Measurements from ENCODE around the gene MAPK7. TPM values are rescaled to one million over a fixed set of nuclear protein-coding genes. Genes with fewer than 3 reads are reported as not detected.

The MAPK7 gene
- total RNA-seq, 1 experiment from 2014 or later, result 14.5 TPM

DNA sequence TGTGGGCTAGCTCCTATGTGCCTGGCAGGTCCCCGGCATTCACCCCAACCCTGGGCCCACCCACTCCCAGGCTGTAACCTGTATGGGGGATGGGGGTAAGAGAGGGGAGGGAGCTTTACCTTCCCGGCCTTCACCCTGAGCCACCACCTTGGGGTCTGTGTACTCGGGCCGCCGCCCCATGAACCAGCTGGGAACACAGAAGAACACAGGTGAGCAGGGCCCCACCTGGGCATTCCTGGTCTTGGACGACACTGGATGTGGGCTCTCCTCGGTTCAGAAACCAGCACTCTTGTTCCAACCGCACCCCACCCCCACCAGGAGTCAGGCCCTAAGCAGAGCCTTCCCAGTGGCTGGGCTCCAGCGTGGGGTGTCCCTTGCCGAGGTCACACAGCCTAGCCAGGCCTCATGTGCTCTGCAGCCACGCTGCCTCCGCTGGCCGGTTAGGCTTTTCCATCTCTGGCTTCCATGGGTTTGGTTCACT is 34.6 kb upstream of the MAPK7 start:
- BruUV-seq (replicated peaks), result no TSS peak

GRCh38 chr17:19344311-19345066 is 33.8 kb upstream of the MAPK7 start:
- Mint-ChIP-seq H3K27ac (ENCODE audit: low read depth, unreplicated experiment) (no peak overlapping the region), H3K4me1 (ENCODE audit: insufficient read depth, unreplicated experiment) (peaks cover 19% of the 10 kb centered on the region), H3K4me3 (ENCODE audit: unreplicated experiment) (no peak overlapping the region), H3K36me3 (ENCODE audit: insufficient read depth, unreplicated experiment) (peaks cover 12% of the 10 kb centered on the region), H3K27me3 (ENCODE audit: insufficient read depth, unreplicated experiment) (no peaks in the 10 kb centered on the region), H3K9me3 (ENCODE audit: unreplicated experiment) (no peaks in the 10 kb centered on the region)
- intact Hi-C loops (cut with micrococcal nuclease), result no loop called here
- DNase-seq (ENCODE audit: unreplicated experiment), result no peak
- no TSS peak for BruUV-seq (replicated peaks)
- POLR2A ChIA-PET, result interaction anchor here (1.0 kb wide), 1 partner anchor 48 kb away, joined by 4 read pairs; no protein-coding TSS in a partner anchor
- TF ChIP-seq CTCF (IDR thresholded peaks at IDR 0.05; ENCODE audit: unreplicated experiment), result no peak
- CTCF ChIA-PET, result no interaction called here

More for the DNA sequence above, 34.6 kb upstream of the MAPK7 start:
- ChIA-PET POLR2A (interaction anchor here (1.0 kb wide), 1 partner anchor 48 kb away, joined by 4 read pairs; no protein-coding TSS in a partner anchor), CTCF (interaction anchor here (0.6 kb wide), 1 partner anchor 19 kb away, joined by 3 read pairs; the partner anchor contains the start of gene B9D1)
- Mint-ChIP-seq H3K4me3 (ENCODE audit: unreplicated experiment) (no peak overlapping the region), H3K9me3 (ENCODE audit: unreplicated experiment) (no peaks in the 10 kb centered on the region), H3K27me3 (ENCODE audit: insufficient read depth, unreplicated experiment) (no peaks in the 10 kb centered on the region), H3K4me1 (ENCODE audit: insufficient read depth, unreplicated experiment) (peaks cover 19% of the 10 kb centered on the region), H3K36me3 (ENCODE audit: insufficient read depth, unreplicated experiment) (peaks cover 12% of the 10 kb centered on the region), H3K27ac (ENCODE audit: low read depth, unreplicated experiment) (no peak overlapping the region)
- DNase-seq (ENCODE audit: unreplicated experiment), result no peak
- no peak for TF ChIP-seq CTCF (IDR thresholded peaks at IDR 0.05; ENCODE audit: unreplicated experiment)
- intact Hi-C loops (cut with micrococcal nuclease), result no loop called here

DNA sequence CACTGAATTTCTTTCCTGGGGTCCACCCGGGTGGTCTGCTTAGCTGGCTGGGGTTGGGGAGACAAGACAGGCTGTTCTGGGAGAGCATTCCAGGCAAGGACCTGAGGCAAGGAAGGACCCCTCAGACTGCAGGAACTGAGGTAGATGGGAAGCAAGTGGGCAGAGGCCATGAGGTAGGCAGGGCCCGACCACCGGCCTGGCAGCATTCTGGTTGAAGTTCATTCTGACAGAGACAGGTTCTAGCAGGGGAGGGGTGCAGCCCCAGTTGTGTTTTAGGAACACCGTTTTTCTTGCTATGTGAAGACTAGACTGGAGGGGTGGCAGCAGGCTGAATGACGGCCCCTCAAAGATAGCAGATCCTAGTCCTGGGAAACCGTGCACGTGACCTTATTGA is 33.2 kb upstream of the MAPK7 start:
- no peaks in the 10 kb centered on the region for H3K27me3 Mint-ChIP-seq (ENCODE audit: insufficient read depth, unreplicated experiment)
- BruUV-seq (replicated peaks), result no TSS peak
- POLR2A ChIA-PET, result no interaction called here
- H3K36me3 Mint-ChIP-seq (ENCODE audit: insufficient read depth, unreplicated experiment), result peaks cover 12% of the 10 kb centered on the region
- no peak overlapping the region for H3K27ac Mint-ChIP-seq (ENCODE audit: low read depth, unreplicated experiment)
- CTCF ChIA-PET, result no interaction called here
- intact Hi-C loops (cut with micrococcal nuclease), result no loop called here
- H3K4me1 Mint-ChIP-seq (ENCODE audit: insufficient read depth, unreplicated experiment), result peaks cover 19% of the 10 kb centered on the region
- TF ChIP-seq CTCF (IDR thresholded peaks at IDR 0.05; ENCODE audit: unreplicated experiment), result no peak
- no peak overlapping the region for H3K4me3 Mint-ChIP-seq (ENCODE audit: unreplicated experiment)
- no peaks in the 10 kb centered on the region for H3K9me3 Mint-ChIP-seq (ENCODE audit: unreplicated experiment)
- no peak for DNase-seq (ENCODE audit: unreplicated experiment)

DNA sequence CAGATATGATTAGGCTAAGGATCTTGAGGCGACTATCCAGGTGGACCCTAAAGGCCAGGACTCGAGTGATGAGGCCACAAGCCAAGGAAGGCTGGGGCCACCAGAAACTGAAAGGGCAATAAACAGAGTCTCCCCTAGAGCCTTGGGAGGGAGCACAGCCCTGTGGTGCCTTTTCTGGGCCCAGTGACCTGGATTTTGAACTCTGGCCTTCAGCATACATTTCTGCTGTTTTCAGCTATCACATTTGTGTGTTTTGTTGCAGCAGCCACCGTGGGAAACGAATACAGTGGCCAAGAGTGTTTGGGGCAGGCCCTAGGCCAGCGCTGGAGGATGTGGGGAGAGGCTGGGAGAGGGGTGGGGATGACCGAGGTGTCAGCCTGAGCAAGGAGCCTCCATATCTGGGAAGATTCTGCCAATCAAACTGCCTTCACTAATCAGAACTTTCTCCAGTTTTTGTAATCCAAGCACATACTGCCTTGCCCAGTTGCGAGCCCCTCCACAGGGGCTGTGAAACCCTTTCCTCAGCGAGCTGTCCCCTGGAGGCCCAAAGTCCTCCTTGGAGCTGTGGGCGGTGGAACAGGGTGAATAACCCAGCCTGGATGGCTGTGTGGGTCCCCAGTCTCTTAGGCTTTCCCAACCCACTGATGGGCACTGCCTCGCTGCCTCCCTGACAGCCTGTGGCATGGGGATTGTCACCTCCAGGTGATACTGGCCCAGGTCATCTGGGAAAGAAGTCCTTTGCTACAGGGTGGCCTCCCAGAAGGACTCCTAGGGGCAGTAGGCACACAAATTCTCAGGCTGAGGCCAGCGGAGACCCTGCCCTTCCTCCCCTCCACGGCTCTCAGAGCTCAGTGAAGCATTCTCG is 32.6 kb upstream of the MAPK7 start:
- Mint-ChIP-seq H3K36me3 (ENCODE audit: insufficient read depth, unreplicated experiment) (peaks cover 12% of the 10 kb centered on the region), H3K4me3 (ENCODE audit: unreplicated experiment) (no peak overlapping the region), H3K4me1 (ENCODE audit: insufficient read depth, unreplicated experiment) (peaks cover 19% of the 10 kb centered on the region), H3K9me3 (ENCODE audit: unreplicated experiment) (no peaks in the 10 kb centered on the region), H3K27ac (ENCODE audit: low read depth, unreplicated experiment) (no peak overlapping the region), H3K27me3 (ENCODE audit: insufficient read depth, unreplicated experiment) (no peaks in the 10 kb centered on the region)
- DNase-seq (ENCODE audit: unreplicated experiment), result no peak
- no TSS peak for BruUV-seq (replicated peaks)
- CTCF ChIA-PET, result interaction anchor here (0.6 to 0.7 kb wide), 3 partner anchors 15 to 50 kb away, joined by 3 to 5 read pairs (median 3); partner anchors contain the start of gene B9D1
- POLR2A ChIA-PET, result interaction anchor here (0.6 to 0.7 kb wide), 2 partner anchors 85 to 1199 kb away, joined by 3 to 4 read pairs; no protein-coding TSS in a partner anchor
- intact Hi-C loops (cut with micrococcal nuclease), result no loop called here
- TF ChIP-seq CTCF (IDR thresholded peaks at IDR 0.05; ENCODE audit: unreplicated experiment), result no peak

All from MCF 10A (cell line).